GM13977 (cell line): ENCODE data around the gene MAP3K9.

Source experiments
- DNase-seq: peaks from one replicate; pipeline ENCODE4 v3.0.0; 2012; ENCODE audit warnings: low spot score
- CTCF ChIP-seq: IDR thresholded peaks from 2 replicates; pipeline ENCODE4 v1.5.1; 2012; ENCODE audit warnings: mild to moderate bottlenecking, control low read depth; ENCODE audit not compliant: insufficient read depth; ENCODE audit errors: extremely low read depth, missing control alignments
- in situ Hi-C: fragments of 300-500 bp; cut with MboI; formaldehyde crosslinking; loops from one replicate; pipeline ENCODE4 v1.12.0; 2022; ENCODE audit warnings: low sequenced_read_pairs, low pct_unique_long_range_greater_than_20kb, mixed read lengths, inconsistent platforms; ENCODE audit not compliant: unreplicated experiment

Gene MAP3K9

GRCh38 chr14:70779667-70780066 is 29.6 kb downstream of the MAP3K9 start:
- no peak for TF ChIP-seq CTCF
- in situ Hi-C loops = no loop called here
- DNase-seq = no peak

GRCh38 chr14:70776197-70776596 is 33.1 kb downstream of the MAP3K9 start:
- DNase-seq = peak; percentile 76
- TF ChIP-seq CTCF = no peak
- in situ Hi-C loops = no loop called here

- in situ Hi-C loops = no loop called here
- no peak for DNase-seq
- no peak for TF ChIP-seq CTCF
These were observed 36.0 kb downstream of the MAP3K9 start for GRCh38 chr14:70773182-70773862.

GRCh38 chr14:70771781-70772212 is 37.5 kb downstream of the MAP3K9 start:
- DNase-seq = no peak
- in situ Hi-C loops = no loop called here
- no peak for TF ChIP-seq CTCF

GRCh38 chr14:70770490-70770889 is 38.8 kb downstream of the MAP3K9 start:
- DNase-seq = no peak
- TF ChIP-seq CTCF = no peak
- in situ Hi-C loops = no loop called here

- in situ Hi-C loops = no loop called here
- DNase-seq = no peak
- TF ChIP-seq CTCF = no peak
These were observed 49.9 kb downstream of the MAP3K9 start for GRCh38 chr14:70759398-70759797.
